Calu3 (cell line): ENCODE data around the gene ABI2. TPM values are rescaled to one million over a fixed set of nuclear protein-coding genes. Genes with fewer than 3 reads are reported as not detected.
A peak's percentile ranks its signal among the peaks of the same experiment; 100 is the strongest.

Experiments used
- BruUV-seq: library from RNA; stranded (reverse); fragments of 400-500 nt; replicated peaks from 2 replicates; lab custom pipeline; 2021; lab: Mats Ljungman, UMichigan
- CTCF ChIA-PET: fragments of 300-600 bp; sonication (Branson Sonifier 250); formaldehyde crosslinking; loops from one replicate; lab custom pipeline; 2022; ENCODE audit warnings: antibody characterized with exemption; lab: Charles Lee
- DNase-seq: peaks from one replicate; pipeline ENCODE4 v3.0.0; 2022
- H3K27ac Mint-ChIP-seq: one replicate; pipeline ENCODE4 v1.8.0; 2022; ENCODE audit warnings: mixed read lengths; ENCODE audit not compliant: unreplicated experiment
- H3K27me3 Mint-ChIP-seq: one replicate; pipeline ENCODE4 v1.8.0; 2022; ENCODE audit warnings: mixed read lengths; ENCODE audit not compliant: unreplicated experiment
- H3K36me3 Mint-ChIP-seq: one replicate; pipeline ENCODE4 v1.8.0; 2022; ENCODE audit warnings: mild to moderate bottlenecking, moderate library complexity, mixed read lengths; ENCODE audit not compliant: insufficient read depth, unreplicated experiment
- H3K4me1 Mint-ChIP-seq: one replicate; pipeline ENCODE4 v1.8.0; 2022; ENCODE audit warnings: mild to moderate bottlenecking, low read depth, mixed read lengths; ENCODE audit not compliant: unreplicated experiment
- H3K4me3 Mint-ChIP-seq: one replicate; pipeline ENCODE4 v1.8.0; 2022; ENCODE audit warnings: mild to moderate bottlenecking, low read depth, moderate library complexity, mixed read lengths; ENCODE audit not compliant: unreplicated experiment
- H3K9me3 Mint-ChIP-seq: one replicate; pipeline ENCODE4 v1.8.0; 2022; ENCODE audit warnings: low read depth, mixed read lengths; ENCODE audit not compliant: unreplicated experiment
- CTCF ChIP-seq: fragments of 200-600 bp; IDR thresholded peaks from one replicate; pipeline ENCODE4 v1.8.0; 2022; ENCODE audit warnings: antibody characterized with exemption; ENCODE audit not compliant: unreplicated experiment
- intact Hi-C: fragments of 100-400 bp; cut with micrococcal nuclease; formaldehyde crosslinking; loops from one replicate; pipeline ENCODE4 v1.10.0; 2022; ENCODE audit not compliant: unreplicated experiment
- total RNA-seq: library from RNA; stranded (reverse); gene quantifications from 2 replicates; pipeline ENCODE4 v1.2.3, GENCODE V29; 2022

The ABI2 gene
- total RNA-seq, 1 experiment from 2014 or later, result 79.6 TPM

GRCh38 chr2:203326356-203326755 is 1.8 kb upstream of the ABI2 start:
- CTCF ChIA-PET, result interaction anchor here (0.8 kb wide), 1 partner anchor 41 kb away, joined by 7 read pairs; no protein-coding TSS in a partner anchor
- Mint-ChIP-seq H3K36me3 (peaks cover 33% of the 10 kb centered on the region), H3K4me1 (peaks cover 27% of the 10 kb centered on the region), H3K27ac (no peak overlapping the region), H3K27me3 (no peaks in the 10 kb centered on the region), H3K9me3 (no peaks in the 10 kb centered on the region), H3K4me3 (no peak overlapping the region)
- no peak for TF ChIP-seq CTCF
- no peak for DNase-seq
- BruUV-seq, result no TSS peak
- intact Hi-C loops, result no loop called here

GRCh38 chr2:203327582-203327900 is 653 bp upstream of the ABI2 start:
- no peak for TF ChIP-seq CTCF
- peak overlapping the region; percentile 45 for H3K27ac Mint-ChIP-seq
- H3K36me3 Mint-ChIP-seq, result peaks cover 33% of the 10 kb centered on the region
- H3K27me3 Mint-ChIP-seq, result no peaks in the 10 kb centered on the region
- peak overlapping the region; percentile 67 for H3K4me3 Mint-ChIP-seq
- CTCF ChIA-PET, result no interaction called here
- intact Hi-C loops, result no loop called here
- H3K4me1 Mint-ChIP-seq, result peaks cover 28% of the 10 kb centered on the region
- H3K9me3 Mint-ChIP-seq, result no peaks in the 10 kb centered on the region
- no TSS peak for BruUV-seq
- no peak for DNase-seq

GRCh38 chr2:203328760-203329540 is 756 bp downstream of the ABI2 start:
- peak overlapping the region; percentile 67 for H3K4me3 Mint-ChIP-seq
- CTCF ChIA-PET, result interaction anchor here (0.7 kb wide), 2 partner anchors 9 to 184 kb away, joined by 3 read pairs; no protein-coding TSS in a partner anchor
- no peaks in the 10 kb centered on the region for H3K9me3 Mint-ChIP-seq
- TF ChIP-seq CTCF, result no peak
- peaks cover 36% of the 10 kb centered on the region for H3K4me1 Mint-ChIP-seq
- peak; percentile 52 for DNase-seq
- intact Hi-C loops, result no loop called here
- H3K27ac Mint-ChIP-seq, result peak overlapping the region; percentile 45
- H3K36me3 Mint-ChIP-seq, result peaks cover 36% of the 10 kb centered on the region
- no TSS peak for BruUV-seq
- no peaks in the 10 kb centered on the region for H3K27me3 Mint-ChIP-seq

- peaks cover 37% of the 10 kb centered on the region for H3K36me3 Mint-ChIP-seq
- intact Hi-C loops, result loop anchor here (5.0 kb wide), 1 partner anchor 67 kb away; no protein-coding TSS in a partner anchor
- no TSS peak for BruUV-seq
- H3K4me1 Mint-ChIP-seq, result peaks cover 36% of the 10 kb centered on the region
- H3K9me3 Mint-ChIP-seq, result no peaks in the 10 kb centered on the region
- CTCF ChIA-PET, result interaction anchor here (0.6 to 0.7 kb wide), 2 partner anchors 349 to 379 kb away, joined by 3 to 4 read pairs; no protein-coding TSS in a partner anchor
- DNase-seq, result no peak
- no peaks in the 10 kb centered on the region for H3K27me3 Mint-ChIP-seq
- no peak for TF ChIP-seq CTCF
- peak overlapping the region; percentile 45 for H3K27ac Mint-ChIP-seq
- peak overlapping the region; percentile 67 for H3K4me3 Mint-ChIP-seq
These were observed 2.2 kb downstream of the ABI2 start for GRCh38 chr2:203330434-203330833.
